Ishikawa (cell line): ENCODE data around the gene DPAGT1.

Experiments
- CEBPB ChIP-seq: IDR thresholded peaks from 2 replicates; pipeline ENCODE4 v1.6.1; 2012
- CREB1 ChIP-seq: IDR thresholded peaks from 2 replicates; pipeline ENCODE4 v1.6.1; 2012; ENCODE audit warnings: low read depth
- EGR1 ChIP-seq: IDR thresholded peaks from 2 replicates; pipeline ENCODE4 v1.6.1; 2012
- EP300 ChIP-seq: IDR thresholded peaks from 2 replicates; pipeline ENCODE4 v1.6.1; 2012; ENCODE audit warnings: borderline replicate concordance
- FOXM1 ChIP-seq: IDR thresholded peaks from 2 replicates; pipeline ENCODE4 v1.6.1; 2012; ENCODE audit warnings: low read depth, borderline replicate concordance
- MAX ChIP-seq: IDR thresholded peaks from 2 replicates; pipeline ENCODE4 v1.6.1; 2012
- NFIC ChIP-seq: IDR thresholded peaks from 2 replicates; pipeline ENCODE4 v1.6.1; 2012
- RAD21 ChIP-seq: IDR thresholded peaks from 2 replicates; pipeline ENCODE4 v1.6.1; 2012; ENCODE audit warnings: low read depth
- REST ChIP-seq: IDR thresholded peaks from 2 replicates; pipeline ENCODE4 v1.6.1; 2012; ENCODE audit warnings: low read depth, mild to moderate bottlenecking
- TAF1 ChIP-seq: IDR thresholded peaks from 2 replicates; pipeline ENCODE4 v1.6.1; 2012; ENCODE audit warnings: low read depth, mild to moderate bottlenecking
- TCF12 ChIP-seq: IDR thresholded peaks from 2 replicates; pipeline ENCODE4 v1.6.1; 2012; ENCODE audit warnings: low read depth
- TEAD4 ChIP-seq: IDR thresholded peaks from 2 replicates; pipeline ENCODE4 v1.6.1; 2012
- USF1 ChIP-seq: IDR thresholded peaks from 2 replicates; pipeline ENCODE4 v1.6.1; 2012
- YY1 ChIP-seq: IDR thresholded peaks from 2 replicates; pipeline ENCODE4 v1.6.1; 2012; ENCODE audit warnings: low read depth
- ZBTB7A ChIP-seq: IDR thresholded peaks from 2 replicates; pipeline ENCODE4 v1.6.1; 2012; ENCODE audit warnings: low read depth

DPAGT1 gene

GRCh38 chr11:119114351-119114750 lies 12.7 kb upstream of the DPAGT1 start:
- TF ChIP-seq TAF1 (no peak), ZBTB7A (no peak), CREB1 (no peak), EGR1 (no peak), FOXM1 (no peak), REST (no peak), TCF12 (no peak), CEBPB (no peak), EP300 (no peak), TEAD4 (no peak), NFIC (no peak), RAD21 (no peak), YY1 (no peak), MAX (no peak)

- no peak for TF ChIP-seq USF1
- no peak for TF ChIP-seq YY1
Measured at GRCh38 chr11:119113716-119114115, 12.1 kb upstream of the DPAGT1 start.

- no peak for TF ChIP-seq REST
- TF ChIP-seq TAF1: no peak
- TF ChIP-seq ZBTB7A: no peak
- no peak for TF ChIP-seq MAX
- TF ChIP-seq EP300: no peak
- TF ChIP-seq TCF12: no peak
- TF ChIP-seq TEAD4: no peak
- TF ChIP-seq YY1: no peak
Measured at GRCh38 chr11:119112314-119113020, 10.8 kb upstream of the DPAGT1 start.

GRCh38 chr11:119111361-119111925 lies 9.8 kb upstream of the DPAGT1 start:
- no peak for TF ChIP-seq EP300

GRCh38 chr11:119110439-119110838 lies 8.8 kb upstream of the DPAGT1 start:
- TF ChIP-seq EGR1 (no peak), CREB1 (no peak), TCF12 (no peak), USF1 (no peak)

GRCh38 chr11:119109843-119110242 lies 8.2 kb upstream of the DPAGT1 start:
- no peak for TF ChIP-seq CREB1
- TF ChIP-seq CEBPB: no peak
- no peak for TF ChIP-seq TEAD4
- no peak for TF ChIP-seq RAD21
- no peak for TF ChIP-seq MAX
- no peak for TF ChIP-seq REST
- no peak for TF ChIP-seq YY1
- TF ChIP-seq EP300: no peak
- no peak for TF ChIP-seq ZBTB7A
- no peak for TF ChIP-seq EGR1
- no peak for TF ChIP-seq USF1
- TF ChIP-seq TCF12: no peak
- no peak for TF ChIP-seq FOXM1
- no peak for TF ChIP-seq NFIC
- TF ChIP-seq TAF1: no peak
